Smooth muscle cell (in vitro differentiated cells): ENCODE measurements around the gene STIM1. TPM values are rescaled to one million over a fixed set of nuclear protein-coding genes. Genes with fewer than 3 reads are reported as not detected.

ENCODE experiments used
- DNase-seq: peaks from one replicate; lab custom pipeline; 2025; ENCODE audit not compliant: unreplicated experiment; lab: John Stamatoyannopoulos, UW
- H2AFZ ChIP-seq: fragments of 200-600 bp; sonication (generic); 2 replicates; pipeline ENCODE4 v1.6.0; 2016; ENCODE audit warnings: antibody characterized with exemption, low read depth, mild to moderate bottlenecking
- H3F3A ChIP-seq: fragments of 200-600 bp; sonication (generic); 2 replicates; pipeline ENCODE4 v1.6.0; 2017; ENCODE audit warnings: antibody characterized with exemption, low read depth
- H3K27ac ChIP-seq: fragments of 200-600 bp; sonication (generic); 2 replicates; pipeline ENCODE4 v1.5.1; 2016; ENCODE audit warnings: low read depth, mild to moderate bottlenecking
- H3K27me3 ChIP-seq: fragments of 200-600 bp; sonication (generic); 2 replicates; pipeline ENCODE4 v1.6.1; 2016; ENCODE audit warnings: low read depth, mild to moderate bottlenecking
- H3K36me3 ChIP-seq: fragments of 200-600 bp; sonication (generic); 2 replicates; pipeline ENCODE4 v1.5.1; 2016; ENCODE audit warnings: low read depth
- H3K4me1 ChIP-seq: fragments of 200-600 bp; sonication (generic); 2 replicates; pipeline ENCODE4 v1.5.1; 2016; ENCODE audit warnings: low read depth
- H3K4me2 ChIP-seq: fragments of 200-600 bp; sonication (generic); 2 replicates; pipeline ENCODE4 v1.6.0; 2016; ENCODE audit warnings: mild to moderate bottlenecking
- H3K4me3 ChIP-seq: fragments of 200-600 bp; sonication (generic); 2 replicates; pipeline ENCODE4 v1.5.1; 2016; ENCODE audit warnings: mild to moderate bottlenecking
- H3K79me2 ChIP-seq: fragments of 200-600 bp; sonication (generic); 2 replicates; pipeline ENCODE4 v1.6.0; 2016; ENCODE audit warnings: low read depth, mild to moderate bottlenecking
- H3K9ac ChIP-seq: fragments of 200-600 bp; sonication (generic); 2 replicates; pipeline ENCODE4 v1.6.0; 2016; ENCODE audit warnings: low read depth
- H3K9me3 ChIP-seq: fragments of 200-600 bp; sonication (generic); replicated peaks from 2 replicates; pipeline ENCODE4 v1.5.1; 2016; ENCODE audit warnings: low read depth
- H4K20me1 ChIP-seq: fragments of 200-600 bp; sonication (generic); 2 replicates; pipeline ENCODE4 v1.6.0; 2016; ENCODE audit warnings: low read depth
- CTCF ChIP-seq: fragments of 200-600 bp; sonication (generic); IDR thresholded peaks from 2 replicates; pipeline ENCODE4 v1.5.1; 2017; ENCODE audit warnings: borderline replicate concordance, mild to moderate bottlenecking, antibody characterized with exemption; ENCODE audit not compliant: insufficient read depth, poor library complexity, severe bottlenecking
- WGBS: methylation state at CpG from one replicate; pipeline ENCODE4 v1.1.7; 2016; ENCODE audit warnings: low lambda C conversion rate; 5-methylcytosine and 5-hydroxymethylcytosine counted together
- polyA plus RNA-seq: library from polyadenylated mRNA; unstranded; fragments of >200 nt; fragmentation: Nextera tagmentation; extraction: Ambion mirVana; gene quantifications from 2 replicates; pipeline ENCODE4 v1.2.1, GENCODE V29; 2016
- total RNA-seq: library from RNA; depleted of rRNA; stranded (reverse); fragments of >200 nt; gene quantifications from 2 replicates; pipeline ENCODE4 v1.2.3, GENCODE V29; 2014

STIM1 gene
- total and polyA plus RNA-seq, 2 experiments from 2014 or later: 15.3 to 31.5 TPM

GRCh38 chr11:4026389-4026788, 170.9 kb downstream of the STIM1 start:
- H4K20me1 ChIP-seq: no peaks in the 10 kb centered on the region
- H3K27ac ChIP-seq: peak overlapping the region; percentile 30
- H3K27me3 ChIP-seq: no peaks in the 10 kb centered on the region
- no peak for DNase-seq
- no peaks in the 10 kb centered on the region for H3K36me3 ChIP-seq
- no peaks in the 10 kb centered on the region for H3K9me3 ChIP-seq
- 91% methylated on average over 1 of the region's 1 CpG for WGBS
- no peak overlapping the region for H3K4me3 ChIP-seq
- H2AFZ ChIP-seq: no peak overlapping the region
- no peaks in the 10 kb centered on the region for H3K79me2 ChIP-seq
- no peak for TF ChIP-seq CTCF
- peaks cover 5% of the 10 kb centered on the region for H3F3A ChIP-seq
- no peak overlapping the region for H3K4me2 ChIP-seq
- H3K9ac ChIP-seq: no peak overlapping the region
- H3K4me1 ChIP-seq: no peaks in the 10 kb centered on the region

- no peak for TF ChIP-seq CTCF
- Histone ChIP-seq H3K9ac (no peak overlapping the region), H3K27ac (no peak overlapping the region), H4K20me1 (no peaks in the 10 kb centered on the region), H3K27me3 (no peaks in the 10 kb centered on the region), H3K36me3 (no peaks in the 10 kb centered on the region), H3K4me1 (no peaks in the 10 kb centered on the region), H3K4me2 (no peak overlapping the region), H3K4me3 (no peak overlapping the region), H3K79me2 (no peaks in the 10 kb centered on the region), H3K9me3 (no peaks in the 10 kb centered on the region), H3F3A (peaks cover 5% of the 10 kb centered on the region), H2AFZ (no peak overlapping the region)
- DNase-seq: no peak
- 96% methylated on average over 1 of the region's 1 CpG for WGBS
Measured at GRCh38 chr11:4027746-4028145, 172.3 kb downstream of the STIM1 start.

- H3K9me3 ChIP-seq: no peaks in the 10 kb centered on the region
Measured at GRCh38 chr11:4030197-4030596, 174.7 kb downstream of the STIM1 start.

More at GRCh38 chr11:4030197-4030596, 174.7 kb downstream of the STIM1 start:
- peaks cover 4% of the 10 kb centered on the region for H3K79me2 ChIP-seq
- peaks cover 5% of the 10 kb centered on the region for H3F3A ChIP-seq
- no peak overlapping the region for H3K4me3 ChIP-seq
- no peaks in the 10 kb centered on the region for H4K20me1 ChIP-seq
- H3K4me2 ChIP-seq: no peak overlapping the region
- 87% methylated on average over 3 of the region's 3 CpGs for WGBS
- H3K27ac ChIP-seq: no peak overlapping the region
- H2AFZ ChIP-seq: no peak overlapping the region
- H3K36me3 ChIP-seq: no peaks in the 10 kb centered on the region
- H3K9ac ChIP-seq: no peak overlapping the region
- DNase-seq: no peak
- no peaks in the 10 kb centered on the region for H3K27me3 ChIP-seq
- H3K4me1 ChIP-seq: no peaks in the 10 kb centered on the region
- no peak for TF ChIP-seq CTCF
